SKM-1 (cell line): ENCODE data around the gene C10orf90.
"Not testable (repeated sequence)": the region's sequence is repeated elsewhere in the genome, so short reads cannot be mapped to it uniquely, and the experiment has no call there.

Experiments
- DNase-seq: peaks from one replicate; lab custom pipeline; 2025; ENCODE audit not compliant: unreplicated experiment; lab: John Stamatoyannopoulos, UW

C10orf90 gene

GRCh38 chr10:126558881-126559280, 111.6 kb downstream of the C10orf90 start:
- no peak for DNase-seq

- DNase-seq, result no peak
Observed at GRCh38 chr10:126551202-126551601, 119.3 kb downstream of the C10orf90 start.

GRCh38 chr10:126550586-126550985, 119.9 kb downstream of the C10orf90 start:
- DNase-seq, result not testable (repeated sequence)

- DNase-seq, result no peak
Observed at GRCh38 chr10:126549344-126549743, 121.1 kb downstream of the C10orf90 start.

- no peak for DNase-seq
Observed at GRCh38 chr10:126544565-126544964, 125.9 kb downstream of the C10orf90 start.

GRCh38 chr10:126538439-126539135, 131.9 kb downstream of the C10orf90 start:
- no peak for DNase-seq

GRCh38 chr10:126536656-126537055, 133.8 kb downstream of the C10orf90 start:
- no peak for DNase-seq

GRCh38 chr10:126536148-126536547, 134.3 kb downstream of the C10orf90 start:
- DNase-seq, result no peak

GRCh38 chr10:126533644-126534043, 136.8 kb downstream of the C10orf90 start:
- DNase-seq, result no peak

- no peak for DNase-seq
Observed at GRCh38 chr10:126528315-126528835, 142.1 kb downstream of the C10orf90 start.

GRCh38 chr10:126527645-126528314, 142.7 kb downstream of the C10orf90 start:
- DNase-seq, result no peak

GRCh38 chr10:126525326-126525725, 145.2 kb downstream of the C10orf90 start:
- DNase-seq, result no peak

GRCh38 chr10:126524526-126524925, 146.0 kb downstream of the C10orf90 start:
- no peak for DNase-seq

- no peak for DNase-seq
Observed at GRCh38 chr10:126523071-126523470, 147.4 kb downstream of the C10orf90 start.

- no peak for DNase-seq
Observed at GRCh38 chr10:126521399-126521798, 149.1 kb downstream of the C10orf90 start.

GRCh38 chr10:126520751-126521317, 149.7 kb downstream of the C10orf90 start:
- no peak for DNase-seq

- no peak for DNase-seq
Observed at GRCh38 chr10:126519992-126520391, 150.5 kb downstream of the C10orf90 start.

GRCh38 chr10:126519185-126519584, 151.3 kb downstream of the C10orf90 start:
- no peak for DNase-seq

- no peak for DNase-seq
Observed at GRCh38 chr10:126518218-126519080, 152.0 kb downstream of the C10orf90 start.

GRCh38 chr10:126516515-126516914, 154.0 kb downstream of the C10orf90 start:
- DNase-seq, result no peak

GRCh38 chr10:126511917-126512479, 158.5 kb downstream of the C10orf90 start:
- no peak for DNase-seq
